ENCODE results near the gene ZDHHC19.
"Not testable (repeated sequence)": the region's sequence is repeated elsewhere in the genome, so short reads cannot be mapped to it uniquely, and the experiment has no call there.

The ZDHHC19 gene

GRCh38 chr3:196177967-196178366 lies 33.2 kb downstream of the ZDHHC19 start:
- in situ Hi-C loops (cut with HindIII; ENCODE audit: low sequenced_read_pairs): no loop called here
- DNase-seq (ENCODE audit: low read depth, low spot score): no peak

GRCh38 chr3:196177567-196177966 lies 33.6 kb downstream of the ZDHHC19 start:
- TF ChIP-seq, protein P1, sequence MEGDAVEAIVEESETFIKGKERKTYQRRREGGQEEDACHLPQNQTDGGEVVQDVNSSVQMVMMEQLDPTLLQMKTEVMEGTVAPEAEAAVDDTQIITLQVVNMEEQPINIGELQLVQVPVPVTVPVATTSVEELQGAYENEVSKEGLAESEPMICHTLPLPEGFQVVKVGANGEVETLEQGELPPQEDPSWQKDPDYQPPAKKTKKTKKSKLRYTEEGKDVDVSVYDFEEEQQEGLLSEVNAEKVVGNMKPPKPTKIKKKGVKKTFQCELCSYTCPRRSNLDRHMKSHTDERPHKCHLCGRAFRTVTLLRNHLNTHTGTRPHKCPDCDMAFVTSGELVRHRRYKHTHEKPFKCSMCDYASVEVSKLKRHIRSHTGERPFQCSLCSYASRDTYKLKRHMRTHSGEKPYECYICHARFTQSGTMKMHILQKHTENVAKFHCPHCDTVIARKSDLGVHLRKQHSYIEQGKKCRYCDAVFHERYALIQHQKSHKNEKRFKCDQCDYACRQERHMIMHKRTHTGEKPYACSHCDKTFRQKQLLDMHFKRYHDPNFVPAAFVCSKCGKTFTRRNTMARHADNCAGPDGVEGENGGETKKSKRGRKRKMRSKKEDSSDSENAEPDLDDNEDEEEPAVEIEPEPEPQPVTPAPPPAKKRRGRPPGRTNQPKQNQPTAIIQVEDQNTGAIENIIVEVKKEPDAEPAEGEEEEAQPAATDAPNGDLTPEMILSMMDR (IDR thresholded peaks at IDR 0.05; ENCODE audit: low read depth, low read length): no peak
- DNase-seq (ENCODE audit: low read depth, low spot score): no peak
- in situ Hi-C loops (cut with HindIII; ENCODE audit: low sequenced_read_pairs): no loop called here
- H3K4me3 ChIP-seq (ENCODE audit: low read depth, low read length): no peak overlapping the region

More at GRCh38 chr3:196177967-196178366, 33.2 kb downstream of the ZDHHC19 start:
- no peak overlapping the region for H3K4me3 ChIP-seq (ENCODE audit: low read depth, low read length)
- TF ChIP-seq, protein P1 (IDR thresholded peaks at IDR 0.05; ENCODE audit: low read depth, low read length): no peak

- no peak for DNase-seq (ENCODE audit: low read depth, low spot score)
- H3K4me3 ChIP-seq (ENCODE audit: low read depth, low read length): no peak overlapping the region
- in situ Hi-C loops (cut with HindIII; ENCODE audit: low sequenced_read_pairs): no loop called here
- TF ChIP-seq, protein P1 (IDR thresholded peaks at IDR 0.05; ENCODE audit: low read depth, low read length): no peak
Measured at GRCh38 chr3:196175722-196176121, 35.5 kb downstream of the ZDHHC19 start.

DNA sequence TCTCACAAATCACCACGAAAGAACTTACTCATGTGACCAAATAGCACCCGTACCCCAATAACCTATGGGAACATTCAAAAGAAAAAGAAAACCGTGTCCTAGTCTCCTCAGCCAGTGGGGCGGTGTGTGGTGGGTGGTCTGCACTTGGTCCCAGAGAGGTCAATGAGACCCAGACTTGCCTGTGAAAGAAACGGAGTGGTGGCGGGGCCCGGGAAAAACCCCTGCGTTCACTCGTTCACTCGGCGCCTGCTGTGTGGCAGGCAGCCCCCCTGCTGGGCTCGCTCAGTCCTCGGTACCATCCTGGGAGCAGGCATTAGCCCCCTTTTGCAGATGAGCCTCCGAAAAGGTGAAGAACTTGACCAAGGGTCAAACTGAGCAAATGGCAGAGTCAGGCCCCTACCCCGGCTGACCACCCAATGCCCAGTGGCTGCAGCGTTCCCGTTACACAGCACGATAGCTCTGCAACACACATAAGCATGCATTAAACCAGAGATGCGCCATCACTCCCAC lies 36.0 kb downstream of the ZDHHC19 start:
- DNase-seq (ENCODE audit: low read depth, low spot score): no peak
- in situ Hi-C loops (cut with HindIII; ENCODE audit: low sequenced_read_pairs): no loop called here
- TF ChIP-seq, protein P1 (IDR thresholded peaks at IDR 0.05; ENCODE audit: low read depth, low read length): no peak
- no peak overlapping the region for H3K4me3 ChIP-seq (ENCODE audit: low read depth, low read length)

- in situ Hi-C loops (cut with HindIII; ENCODE audit: low sequenced_read_pairs): no loop called here
- H3K4me3 ChIP-seq (ENCODE audit: low read depth, low read length): no peak overlapping the region
- TF ChIP-seq, protein P1 (IDR thresholded peaks at IDR 0.05; ENCODE audit: low read depth, low read length): no peak
- no peak for DNase-seq (ENCODE audit: low read depth, low spot score)
Measured at GRCh38 chr3:196174652-196175051, 36.5 kb downstream of the ZDHHC19 start.

- in situ Hi-C loops (cut with HindIII; ENCODE audit: low sequenced_read_pairs); DNase-seq (ENCODE audit: low read depth, low spot score); H3K4me3 ChIP-seq (ENCODE audit: low read depth, low read length): not testable (repeated sequence)
Measured at GRCh38 chr3:196170296-196170695, 40.9 kb downstream of the ZDHHC19 start.

GRCh38 chr3:196169836-196170240 lies 41.4 kb downstream of the ZDHHC19 start:
- in situ Hi-C loops (cut with HindIII; ENCODE audit: low sequenced_read_pairs): no loop called here
- H3K4me3 ChIP-seq (ENCODE audit: low read depth, low read length): no peak overlapping the region
- TF ChIP-seq, protein P1 (IDR thresholded peaks at IDR 0.05; ENCODE audit: low read depth, low read length): no peak
- no peak for DNase-seq (ENCODE audit: low read depth, low spot score)

All from astrocyte of the spinal cord (primary cell).